AG09309 (cell line): ENCODE measurements around the gene RECK.

Experiments
- DNase-seq: peaks from one replicate; pipeline ENCODE4 v3.0.0-alpha.2; 2010; ENCODE audit warnings: low read depth
- H3K4me3 ChIP-seq: 2 replicates; pipeline ENCODE4 v1.5.1; 2011; ENCODE audit warnings: mild to moderate bottlenecking, low read depth, low read length, moderate library complexity; ENCODE audit not compliant: control insufficient read depth
- TF ChIP-seq, protein P1 (sequence below): IDR thresholded peaks from 2 replicates; pipeline ENCODE4 v1.5.1; 2011; ENCODE audit warnings: mild to moderate bottlenecking, low read depth, low read length, inconsistent platforms; ENCODE audit not compliant: insufficient read depth, control insufficient read depth; ENCODE audit errors: missing control alignments

Gene RECK

DNA sequence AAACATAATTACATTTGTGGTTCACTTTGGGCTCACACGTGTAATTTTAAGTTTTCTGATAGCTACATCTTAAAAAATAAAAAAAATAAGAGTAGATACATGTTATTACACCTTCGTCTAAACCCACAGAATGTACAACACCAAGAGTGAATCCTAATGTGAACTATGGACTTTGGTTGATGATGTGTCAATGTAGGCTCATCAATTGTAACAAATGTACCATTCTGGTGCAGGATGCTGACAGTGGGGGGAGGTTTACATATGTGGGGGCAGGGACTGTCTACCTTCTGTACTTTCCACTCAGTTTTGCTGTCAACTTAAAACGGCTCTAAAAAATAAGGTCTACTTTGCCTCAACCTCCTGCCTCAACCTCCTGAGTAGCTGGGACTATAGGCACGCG lies 2.5 kb upstream of the RECK start:
- no peak for DNase-seq
- TF ChIP-seq, protein P1, sequence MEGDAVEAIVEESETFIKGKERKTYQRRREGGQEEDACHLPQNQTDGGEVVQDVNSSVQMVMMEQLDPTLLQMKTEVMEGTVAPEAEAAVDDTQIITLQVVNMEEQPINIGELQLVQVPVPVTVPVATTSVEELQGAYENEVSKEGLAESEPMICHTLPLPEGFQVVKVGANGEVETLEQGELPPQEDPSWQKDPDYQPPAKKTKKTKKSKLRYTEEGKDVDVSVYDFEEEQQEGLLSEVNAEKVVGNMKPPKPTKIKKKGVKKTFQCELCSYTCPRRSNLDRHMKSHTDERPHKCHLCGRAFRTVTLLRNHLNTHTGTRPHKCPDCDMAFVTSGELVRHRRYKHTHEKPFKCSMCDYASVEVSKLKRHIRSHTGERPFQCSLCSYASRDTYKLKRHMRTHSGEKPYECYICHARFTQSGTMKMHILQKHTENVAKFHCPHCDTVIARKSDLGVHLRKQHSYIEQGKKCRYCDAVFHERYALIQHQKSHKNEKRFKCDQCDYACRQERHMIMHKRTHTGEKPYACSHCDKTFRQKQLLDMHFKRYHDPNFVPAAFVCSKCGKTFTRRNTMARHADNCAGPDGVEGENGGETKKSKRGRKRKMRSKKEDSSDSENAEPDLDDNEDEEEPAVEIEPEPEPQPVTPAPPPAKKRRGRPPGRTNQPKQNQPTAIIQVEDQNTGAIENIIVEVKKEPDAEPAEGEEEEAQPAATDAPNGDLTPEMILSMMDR, result no peak
- no peak overlapping the region for H3K4me3 ChIP-seq

DNA sequence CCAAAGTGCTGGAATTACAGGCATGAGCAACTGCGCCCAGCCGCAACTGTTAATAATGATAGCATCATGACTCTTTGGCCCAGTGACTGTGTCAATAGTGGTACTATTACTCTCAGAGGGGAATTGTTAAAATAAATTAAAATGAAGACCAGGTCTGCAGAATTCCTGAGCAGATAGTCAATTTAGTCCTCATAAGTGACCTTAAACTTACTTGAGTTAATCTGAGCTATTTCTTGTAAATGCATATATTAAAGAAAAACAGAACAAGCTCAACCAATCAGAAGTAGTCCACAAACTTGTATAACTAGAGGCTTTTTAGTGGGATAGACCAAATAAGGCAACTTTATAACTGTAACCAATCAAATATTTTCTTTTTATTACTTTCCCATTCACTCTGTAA lies 1.7 kb upstream of the RECK start:
- TF ChIP-seq, protein P1, result no peak
- peak; percentile 75 for DNase-seq
- H3K4me3 ChIP-seq, result no peak overlapping the region

DNA sequence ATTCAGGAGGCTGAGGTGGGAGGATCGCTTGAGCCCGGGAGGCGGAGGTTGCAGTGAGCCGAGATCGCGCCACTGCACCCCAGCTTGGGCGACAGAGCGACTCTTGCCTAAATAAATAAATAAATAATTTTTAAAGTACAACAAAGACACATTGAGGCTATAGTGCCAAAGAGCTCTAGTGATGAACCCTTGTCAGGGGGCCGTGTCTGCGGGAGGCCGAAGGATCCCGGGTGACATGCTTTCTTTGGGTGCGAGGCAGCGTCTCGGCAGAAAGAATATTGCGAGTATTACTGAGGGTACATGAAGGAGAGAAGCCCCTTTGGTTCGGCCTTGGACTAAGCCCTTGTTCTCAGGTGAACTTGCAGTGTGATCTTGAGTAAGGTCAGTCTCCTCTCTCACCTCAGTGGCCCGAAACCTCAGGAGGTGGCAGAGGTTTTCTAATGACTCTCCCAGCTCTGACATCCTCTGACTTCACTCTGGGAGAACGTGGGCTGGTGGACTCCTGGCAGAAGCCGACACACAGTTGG lies 397 bp upstream of the RECK start:
- peak; percentile 76 for DNase-seq
- peak overlapping the region; percentile 7; the same call in 1 of the 2 replicates for H3K4me3 ChIP-seq
- TF ChIP-seq, protein P1, result no peak

DNA sequence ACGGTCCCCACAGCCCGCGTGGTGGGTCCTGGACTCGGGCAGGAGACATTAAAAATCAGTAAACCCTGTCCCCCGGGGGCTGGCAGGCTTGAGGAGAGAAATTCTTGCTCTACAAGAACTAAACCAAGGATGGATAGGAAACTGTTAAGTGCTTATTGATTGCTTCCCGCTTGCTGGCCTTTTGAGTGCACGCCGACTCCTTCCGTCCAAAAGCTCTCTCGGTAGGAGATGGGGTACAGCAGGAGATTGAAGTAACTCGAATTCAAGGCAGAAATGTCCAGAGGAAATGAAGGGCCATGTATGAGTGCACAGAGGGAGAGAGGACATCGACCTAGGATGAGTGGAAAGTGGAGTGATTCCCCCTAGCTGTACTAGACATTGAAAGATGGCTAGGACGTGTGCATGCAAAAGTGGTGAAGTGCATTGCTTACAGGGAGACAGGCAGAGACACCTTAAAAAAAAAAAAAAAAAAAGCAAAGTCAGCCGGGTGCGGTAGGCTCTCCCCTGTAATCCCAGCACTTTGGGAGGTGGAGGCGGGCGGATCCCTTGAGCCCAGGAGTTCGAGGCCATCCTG lies 923 bp downstream of the RECK start:
- peak overlapping the region; percentile 62 for H3K4me3 ChIP-seq
- TF ChIP-seq, protein P1, result no peak
- DNase-seq, result no peak

DNA sequence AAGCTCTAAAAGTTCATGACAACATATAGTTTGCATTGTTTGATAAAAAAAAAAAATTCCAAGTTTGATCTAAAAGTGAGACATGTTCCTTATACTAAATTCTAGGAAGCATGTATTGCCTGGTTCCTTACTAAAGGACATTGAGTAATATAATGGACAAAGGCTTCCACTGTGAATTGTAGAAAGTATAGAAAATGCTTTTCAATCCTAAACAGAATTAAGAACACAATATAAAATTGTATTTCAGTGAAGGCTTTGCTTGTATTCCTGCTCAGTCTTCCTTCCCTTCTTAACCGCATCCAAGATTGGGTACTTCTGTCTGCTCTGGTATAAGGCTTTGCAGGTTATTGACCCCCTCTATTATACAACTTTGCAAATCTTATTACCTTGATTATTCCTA lies 2.4 kb downstream of the RECK start:
- no peak for DNase-seq
- peak overlapping the region; percentile 62 for H3K4me3 ChIP-seq
- TF ChIP-seq, protein P1, result no peak

DNA sequence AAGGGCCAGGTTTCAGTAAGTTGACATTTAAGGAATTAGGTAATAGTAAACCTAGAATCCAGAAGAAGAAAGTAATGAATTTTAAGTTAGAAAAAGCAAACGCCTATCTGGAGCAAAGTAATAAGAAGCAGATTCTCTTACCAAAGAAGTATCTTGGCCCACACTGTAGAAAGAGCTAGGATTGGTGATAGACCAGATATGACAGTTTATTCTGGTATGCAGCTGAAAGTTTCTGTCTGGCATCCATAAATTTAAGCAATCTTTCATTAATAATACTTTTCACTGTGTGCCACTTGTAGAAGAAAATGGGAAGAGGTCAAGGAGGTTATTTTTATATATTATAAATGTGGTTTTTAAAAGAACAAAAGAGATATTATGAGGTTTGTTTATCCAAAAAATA lies 3.0 kb downstream of the RECK start:
- peak overlapping the region; percentile 62 for H3K4me3 ChIP-seq
- no peak for DNase-seq
- TF ChIP-seq, protein P1, result no peak
